ENCODE results near the gene CSTF2T.

Gene CSTF2T

GRCh38 chr10:51667678-51668335 is 31.6 kb downstream of the CSTF2T start:
- Histone ChIP-seq H3K79me2 (ENCODE audit: control insufficient read depth, low read length) (no peaks in the 10 kb centered on the region), H3K9me3 (ENCODE audit: control insufficient read depth, insufficient read depth, low read length) (no peaks in the 10 kb centered on the region), H3K36me3 (ENCODE audit: control insufficient read depth, low read length) (no peaks in the 10 kb centered on the region), H4K20me1 (ENCODE audit: control insufficient read depth, insufficient read depth, low read depth, low read length) (no peaks in the 10 kb centered on the region), H3K4me2 (ENCODE audit: low read length) (no peak overlapping the region), H3F3A (ENCODE audit: control insufficient read depth, insufficient read depth) (no peaks in the 10 kb centered on the region), H3K4me3 (ENCODE audit: low read length) (no peak overlapping the region), H3K9me2 (replicated peaks; ENCODE audit: control insufficient read depth, low read length) (no peaks in the 10 kb centered on the region), H3K27me3 (ENCODE audit: control insufficient read depth, low read length) (peaks cover 6% of the 10 kb centered on the region), H3K4me1 (ENCODE audit: control insufficient read depth, low read length) (no peaks in the 10 kb centered on the region), H3K27ac (ENCODE audit: low read depth, low read length) (no peak overlapping the region)
- TF ChIP-seq EZH2phosphoT487 (IDR thresholded peaks at IDR 0.05; ENCODE audit: borderline replicate concordance, low read length) = no peak
- TF ChIP-seq, protein P1, sequence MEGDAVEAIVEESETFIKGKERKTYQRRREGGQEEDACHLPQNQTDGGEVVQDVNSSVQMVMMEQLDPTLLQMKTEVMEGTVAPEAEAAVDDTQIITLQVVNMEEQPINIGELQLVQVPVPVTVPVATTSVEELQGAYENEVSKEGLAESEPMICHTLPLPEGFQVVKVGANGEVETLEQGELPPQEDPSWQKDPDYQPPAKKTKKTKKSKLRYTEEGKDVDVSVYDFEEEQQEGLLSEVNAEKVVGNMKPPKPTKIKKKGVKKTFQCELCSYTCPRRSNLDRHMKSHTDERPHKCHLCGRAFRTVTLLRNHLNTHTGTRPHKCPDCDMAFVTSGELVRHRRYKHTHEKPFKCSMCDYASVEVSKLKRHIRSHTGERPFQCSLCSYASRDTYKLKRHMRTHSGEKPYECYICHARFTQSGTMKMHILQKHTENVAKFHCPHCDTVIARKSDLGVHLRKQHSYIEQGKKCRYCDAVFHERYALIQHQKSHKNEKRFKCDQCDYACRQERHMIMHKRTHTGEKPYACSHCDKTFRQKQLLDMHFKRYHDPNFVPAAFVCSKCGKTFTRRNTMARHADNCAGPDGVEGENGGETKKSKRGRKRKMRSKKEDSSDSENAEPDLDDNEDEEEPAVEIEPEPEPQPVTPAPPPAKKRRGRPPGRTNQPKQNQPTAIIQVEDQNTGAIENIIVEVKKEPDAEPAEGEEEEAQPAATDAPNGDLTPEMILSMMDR (IDR thresholded peaks at IDR 0.05; ENCODE audit: low read depth, low read length, poor library complexity, severe bottlenecking) = no peak

DNA sequence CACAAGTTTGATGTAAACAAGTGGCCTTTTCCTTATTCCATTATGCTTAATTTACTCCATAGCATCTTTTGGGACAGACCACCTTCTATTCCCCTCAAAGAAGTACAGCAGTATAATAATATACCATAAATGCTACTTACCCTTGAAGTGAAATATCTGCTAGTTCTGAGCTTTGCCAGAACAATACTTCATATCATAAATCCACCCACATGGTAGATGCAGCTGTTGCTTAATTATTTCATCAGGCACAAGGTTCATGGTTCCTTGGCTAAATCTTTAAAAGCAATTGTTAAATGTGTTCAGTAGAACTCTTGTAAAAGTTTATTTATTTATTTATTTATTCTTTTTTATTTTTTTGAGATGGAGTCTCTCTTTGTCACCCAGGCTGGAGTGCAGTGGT is 32.9 kb downstream of the CSTF2T start:
- H3K79me2 ChIP-seq (ENCODE audit: control insufficient read depth, low read length) = no peaks in the 10 kb centered on the region
- no peak overlapping the region for H3K27ac ChIP-seq (ENCODE audit: low read depth, low read length)
- no peaks in the 10 kb centered on the region for H3F3A ChIP-seq (ENCODE audit: control insufficient read depth, insufficient read depth)
- no peak overlapping the region for H3K4me3 ChIP-seq (ENCODE audit: low read length)
- H3K9me3 ChIP-seq (ENCODE audit: control insufficient read depth, insufficient read depth, low read length) = no peaks in the 10 kb centered on the region
- H3K36me3 ChIP-seq (ENCODE audit: control insufficient read depth, low read length) = no peaks in the 10 kb centered on the region
- TF ChIP-seq, protein P1 (IDR thresholded peaks at IDR 0.05; ENCODE audit: low read depth, low read length, poor library complexity, severe bottlenecking) = no peak
- H3K9me2 ChIP-seq (replicated peaks; ENCODE audit: control insufficient read depth, low read length) = no peaks in the 10 kb centered on the region
- H4K20me1 ChIP-seq (ENCODE audit: control insufficient read depth, insufficient read depth, low read depth, low read length) = no peaks in the 10 kb centered on the region
- H3K4me1 ChIP-seq (ENCODE audit: control insufficient read depth, low read length) = no peaks in the 10 kb centered on the region
- H3K4me2 ChIP-seq (ENCODE audit: low read length) = no peak overlapping the region
- H3K27me3 ChIP-seq (ENCODE audit: control insufficient read depth, low read length) = peaks cover 6% of the 10 kb centered on the region

DNA sequence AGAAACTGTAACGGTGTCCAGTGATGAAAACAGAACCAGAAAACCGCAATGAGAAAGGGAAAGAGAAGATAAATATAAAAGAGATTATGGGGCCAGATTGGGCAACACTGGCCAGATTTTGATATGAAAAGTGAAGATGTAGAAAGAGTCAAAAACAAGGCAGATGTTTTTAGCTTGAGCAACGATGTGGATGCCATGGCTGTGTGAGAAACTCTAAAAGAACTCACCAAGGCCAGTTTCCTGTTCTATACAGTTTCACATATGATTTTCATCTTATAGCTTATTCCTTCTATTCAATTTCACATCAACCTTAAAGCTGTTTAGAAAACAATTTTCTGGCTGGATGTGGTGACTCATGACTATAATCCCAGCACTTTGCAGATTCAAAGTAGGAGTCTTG is 36.3 kb downstream of the CSTF2T start:
- Histone ChIP-seq H3K4me3 (ENCODE audit: low read length) (no peak overlapping the region), H3K27ac (ENCODE audit: low read depth, low read length) (no peak overlapping the region), H3K4me1 (ENCODE audit: control insufficient read depth, low read length) (no peaks in the 10 kb centered on the region), H4K20me1 (ENCODE audit: control insufficient read depth, insufficient read depth, low read depth, low read length) (no peaks in the 10 kb centered on the region), H3F3A (ENCODE audit: control insufficient read depth, insufficient read depth) (no peaks in the 10 kb centered on the region), H3K36me3 (ENCODE audit: control insufficient read depth, low read length) (no peaks in the 10 kb centered on the region), H3K9me2 (replicated peaks; ENCODE audit: control insufficient read depth, low read length) (no peaks in the 10 kb centered on the region), H3K27me3 (ENCODE audit: control insufficient read depth, low read length) (peaks cover 6% of the 10 kb centered on the region), H3K4me2 (ENCODE audit: low read length) (no peak overlapping the region), H3K9me3 (ENCODE audit: control insufficient read depth, insufficient read depth, low read length) (no peaks in the 10 kb centered on the region), H3K79me2 (ENCODE audit: control insufficient read depth, low read length) (no peaks in the 10 kb centered on the region)
- TF ChIP-seq EZH2phosphoT487 (IDR thresholded peaks at IDR 0.05; ENCODE audit: borderline replicate concordance, low read length) = no peak
- TF ChIP-seq, protein P1 (IDR thresholded peaks at IDR 0.05; ENCODE audit: low read depth, low read length, poor library complexity, severe bottlenecking) = no peak

Data from DOHH2 (cell line).